Activated naive CD4-positive, alpha-beta T cell treated with anti-CD3 and anti-CD28 coated beads, Interleukin-2, amount 50 U/mL, for 16 hours (primary cell): Measurements from ENCODE around the gene EIF4G1.
"Not testable (repeated sequence)": the region's sequence is repeated elsewhere in the genome, so short reads cannot be mapped to it uniquely, and the experiment has no call there.

Experiments
- DNase-seq: peaks from one replicate; pipeline ENCODE4 v3.0.0-alpha.2; 2020

Gene EIF4G1

GRCh38 chr3:184336547-184337398, 22.4 kb downstream of the EIF4G1 start:
- DNase-seq: no peak

GRCh38 chr3:184337399-184337714, 23.0 kb downstream of the EIF4G1 start, which contains the start of gene FAM131A:
Gene FAM131A, plus strand, starts transcription at chr3:184337600. Its CDS starts 31 bp downstream, at chr3:184337631.
- DNase-seq: no peak

- no peak for DNase-seq
These were observed 23.6 kb downstream of the EIF4G1 start for GRCh38 chr3:184337981-184338380.

- DNase-seq: no peak
These were observed 24.1 kb downstream of the EIF4G1 start for GRCh38 chr3:184338511-184338945.

GRCh38 chr3:184339001-184339400, 24.6 kb downstream of the EIF4G1 start:
- no peak for DNase-seq

- not testable (repeated sequence) for DNase-seq
These were observed 25.2 kb downstream of the EIF4G1 start for GRCh38 chr3:184339451-184340135.

- no peak for DNase-seq
These were observed 27.5 kb downstream of the EIF4G1 start for GRCh38 chr3:184341925-184342324.

GRCh38 chr3:184343200-184343876, 28.9 kb downstream of the EIF4G1 start:
- DNase-seq: no peak

GRCh38 chr3:184344579-184345316, 30.3 kb downstream of the EIF4G1 start:
- DNase-seq: no peak

- DNase-seq: no peak
These were observed 31.1 kb downstream of the EIF4G1 start for GRCh38 chr3:184345317-184346144.

- DNase-seq: no peak
These were observed 32.2 kb downstream of the EIF4G1 start for GRCh38 chr3:184346480-184347190.

- no peak for DNase-seq
These were observed 33.1 kb downstream of the EIF4G1 start for GRCh38 chr3:184347321-184348056.

- no peak for DNase-seq
These were observed 33.6 kb downstream of the EIF4G1 start for GRCh38 chr3:184348057-184348382.

- no peak for DNase-seq
These were observed 35.4 kb downstream of the EIF4G1 start for GRCh38 chr3:184349563-184350470.

- no peak for DNase-seq
These were observed 36.2 kb downstream of the EIF4G1 start for GRCh38 chr3:184350618-184351017.

- no peak for DNase-seq
These were observed 37.2 kb downstream of the EIF4G1 start for GRCh38 chr3:184351511-184352148.

- no peak for DNase-seq
These were observed 37.9 kb downstream of the EIF4G1 start for GRCh38 chr3:184352149-184352785.

- DNase-seq: no peak
These were observed 38.6 kb downstream of the EIF4G1 start for GRCh38 chr3:184352897-184353545.
